HG03432 (cell line): ENCODE data around the gene LSM2.

ENCODE experiments used
- ATAC-seq: cut with Tn5 transposase; IDR thresholded peaks from one replicate; pipeline ENCODE4 v1.9.1; 2021; ENCODE audit warnings: mild to moderate bottlenecking, moderate library complexity; ENCODE audit not compliant: unreplicated experiment

LSM2 gene

DNA sequence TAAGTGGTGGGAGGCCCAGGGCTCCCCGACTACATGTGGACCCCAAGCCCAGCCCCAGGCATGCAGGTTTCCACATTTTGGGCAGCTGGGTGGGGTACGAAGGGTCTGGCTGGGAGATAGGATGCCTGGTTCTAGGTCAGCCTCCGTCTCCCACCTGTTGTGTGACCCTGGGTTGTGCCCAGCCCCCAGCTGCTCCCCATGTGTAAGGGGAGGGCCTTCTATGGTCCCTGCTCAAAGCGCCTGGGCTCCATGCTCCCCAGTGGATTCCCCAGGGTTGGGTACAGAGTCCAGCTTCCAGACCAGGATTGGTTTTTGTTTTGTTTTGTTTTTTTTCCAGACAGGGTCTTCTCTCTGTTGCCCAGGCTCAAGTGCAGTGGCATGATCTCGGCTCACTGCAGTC, 28.6 kb downstream of the LSM2 start:
- ATAC-seq, result no peak

DNA sequence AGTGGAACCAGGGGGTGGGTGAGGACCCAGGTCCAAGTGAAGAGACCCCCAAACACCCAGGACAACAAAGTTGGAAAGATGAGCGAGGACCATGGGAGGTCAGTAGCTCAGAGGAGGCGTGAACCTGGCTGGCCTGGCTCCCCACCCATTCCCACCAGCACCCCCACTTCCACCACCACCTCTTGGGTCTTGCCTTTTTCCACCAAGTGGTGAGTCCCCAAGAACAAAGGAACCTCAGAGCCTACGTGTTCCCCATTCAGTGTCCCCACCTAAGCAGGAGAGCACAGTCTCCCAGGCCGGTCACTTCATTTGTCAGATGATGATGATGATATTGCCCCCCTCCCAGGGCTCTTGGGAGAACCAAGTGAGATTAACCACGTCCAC, 29.1 kb downstream of the LSM2 start:
- ATAC-seq, result no peak

- peak; percentile 78 for ATAC-seq
Measured at GRCh38 chr6:31776989-31777666, 29.6 kb downstream of the LSM2 start, which contains the start of gene VWA7. TSS of gene VWA7 (minus strand) at chr6:31777328. CDS start at chr6:31776779, 549 bp downstream.

DNA sequence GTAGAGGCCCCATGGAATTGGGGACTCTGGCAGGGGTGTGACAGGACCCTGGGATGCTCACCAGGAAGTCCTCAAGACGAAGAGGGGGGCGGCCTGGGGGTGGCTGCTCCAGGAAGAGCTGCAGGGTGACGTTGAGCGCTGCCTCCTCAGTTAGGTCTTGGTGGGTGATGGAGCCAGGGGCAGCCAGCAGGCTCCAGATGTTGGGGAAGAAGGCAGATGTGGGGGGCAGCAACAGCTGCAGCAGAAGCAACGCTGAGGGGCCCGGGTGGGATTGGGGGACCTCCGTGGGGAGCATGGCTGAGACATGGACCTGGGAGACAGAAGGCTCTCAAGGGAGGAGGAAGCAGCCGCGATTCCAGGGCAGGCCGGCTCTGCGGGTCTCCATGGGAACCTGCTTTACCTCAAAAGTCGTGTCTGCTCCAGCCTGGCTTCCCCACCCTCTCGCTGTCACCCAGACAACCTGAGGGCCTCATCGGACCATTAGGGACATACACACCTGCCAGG, 30.2 kb downstream of the LSM2 start:
- ATAC-seq, result no peak

- ATAC-seq, result no peak
Measured at GRCh38 chr6:31775633-31776484, 30.9 kb downstream of the LSM2 start.

GRCh38 chr6:31775184-31775583, 31.6 kb downstream of the LSM2 start:
- no peak for ATAC-seq

- no peak for ATAC-seq
Measured at GRCh38 chr6:31771992-31772358, 34.8 kb downstream of the LSM2 start.

DNA sequence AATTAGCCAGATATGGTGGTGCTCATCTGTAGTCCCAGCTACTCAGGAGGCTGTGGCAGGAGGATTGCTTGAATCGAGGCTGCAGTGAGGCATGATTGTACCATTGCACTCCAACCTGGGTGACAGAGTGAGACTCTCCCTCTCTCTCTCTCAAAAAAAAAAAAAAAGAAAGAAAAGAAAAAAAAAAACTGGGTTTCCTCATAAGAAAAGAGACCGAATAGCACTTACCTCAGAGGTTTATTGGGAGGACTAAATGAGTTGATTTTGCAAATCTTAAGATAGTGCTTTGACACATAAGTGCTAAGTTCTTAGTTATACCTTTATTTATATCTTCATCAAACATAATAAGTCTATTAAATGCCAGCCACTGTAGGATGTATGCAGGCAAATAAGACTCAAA, 35.9 kb downstream of the LSM2 start:
- ATAC-seq, result no peak

GRCh38 chr6:31769684-31770371, 36.9 kb downstream of the LSM2 start:
- no peak for ATAC-seq

DNA sequence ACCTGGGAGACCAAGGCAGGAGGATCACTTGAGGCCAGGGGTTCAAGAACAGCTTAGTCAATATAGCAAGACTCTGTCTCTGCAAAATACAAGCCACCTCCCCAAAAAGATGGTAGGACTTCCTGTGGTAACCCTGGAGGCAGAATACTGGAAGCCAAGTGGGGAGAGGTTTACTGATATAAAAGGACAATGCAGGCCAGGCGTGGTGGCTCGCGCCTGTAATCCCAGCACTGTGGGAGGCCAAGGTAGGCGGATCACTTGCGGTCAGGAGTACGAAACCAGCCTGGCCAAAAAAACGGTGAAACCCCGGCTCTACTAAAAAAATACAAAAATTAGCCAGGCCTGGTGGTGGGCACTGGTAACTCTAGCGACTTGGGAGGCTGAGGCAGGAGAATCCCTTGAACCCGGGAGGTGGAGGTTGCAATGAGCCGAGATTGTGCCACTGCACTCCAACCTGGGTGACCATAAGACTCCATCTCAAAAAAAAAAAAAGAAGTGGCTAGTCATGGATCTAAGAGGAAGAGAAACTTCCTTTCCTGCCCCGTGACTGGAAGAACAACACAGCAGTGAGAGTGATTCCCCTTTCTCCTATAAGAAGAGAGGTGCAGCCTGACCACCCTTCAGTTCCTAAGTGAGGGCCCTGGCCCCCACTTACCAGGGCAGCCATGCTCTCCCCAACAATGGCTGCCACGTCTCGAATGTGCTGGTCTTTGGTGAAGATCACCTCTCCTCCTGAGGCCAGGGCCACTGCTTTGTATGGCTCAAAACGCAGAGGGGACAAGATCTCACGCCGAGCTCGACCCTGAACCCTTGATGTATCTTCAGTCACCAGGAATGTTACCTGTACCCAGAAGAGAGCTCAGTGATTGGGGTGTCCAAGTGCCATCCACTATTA, 38.2 kb downstream of the LSM2 start:
- ATAC-seq, result no peak

DNA sequence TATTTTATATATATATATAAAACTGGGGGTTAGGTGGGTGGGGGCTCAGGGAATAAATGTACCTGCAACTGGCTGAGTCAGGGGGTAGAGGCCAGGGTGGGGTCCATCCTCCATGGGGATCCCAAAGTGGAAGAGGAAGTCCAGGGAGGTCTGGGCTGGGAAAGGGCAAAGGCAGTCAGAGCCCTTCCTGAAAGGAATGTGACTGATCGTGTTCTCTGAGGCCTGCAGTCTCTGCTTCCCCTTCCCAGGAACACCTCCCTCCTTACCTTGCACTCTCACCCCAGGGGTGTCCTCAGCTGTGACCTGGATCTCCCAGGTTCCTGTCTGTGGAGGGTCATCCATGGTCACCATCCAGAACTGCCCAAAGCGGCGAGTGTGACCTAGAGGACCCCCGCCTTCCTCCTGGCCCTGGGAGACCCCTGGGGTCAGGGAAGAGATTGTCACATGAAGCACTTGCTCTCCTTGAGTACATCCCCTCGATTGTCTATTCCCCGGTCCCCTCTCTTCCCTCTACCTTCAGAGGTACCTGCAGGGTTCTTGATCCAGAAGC, 39.6 kb downstream of the LSM2 start:
- ATAC-seq, result no peak

DNA sequence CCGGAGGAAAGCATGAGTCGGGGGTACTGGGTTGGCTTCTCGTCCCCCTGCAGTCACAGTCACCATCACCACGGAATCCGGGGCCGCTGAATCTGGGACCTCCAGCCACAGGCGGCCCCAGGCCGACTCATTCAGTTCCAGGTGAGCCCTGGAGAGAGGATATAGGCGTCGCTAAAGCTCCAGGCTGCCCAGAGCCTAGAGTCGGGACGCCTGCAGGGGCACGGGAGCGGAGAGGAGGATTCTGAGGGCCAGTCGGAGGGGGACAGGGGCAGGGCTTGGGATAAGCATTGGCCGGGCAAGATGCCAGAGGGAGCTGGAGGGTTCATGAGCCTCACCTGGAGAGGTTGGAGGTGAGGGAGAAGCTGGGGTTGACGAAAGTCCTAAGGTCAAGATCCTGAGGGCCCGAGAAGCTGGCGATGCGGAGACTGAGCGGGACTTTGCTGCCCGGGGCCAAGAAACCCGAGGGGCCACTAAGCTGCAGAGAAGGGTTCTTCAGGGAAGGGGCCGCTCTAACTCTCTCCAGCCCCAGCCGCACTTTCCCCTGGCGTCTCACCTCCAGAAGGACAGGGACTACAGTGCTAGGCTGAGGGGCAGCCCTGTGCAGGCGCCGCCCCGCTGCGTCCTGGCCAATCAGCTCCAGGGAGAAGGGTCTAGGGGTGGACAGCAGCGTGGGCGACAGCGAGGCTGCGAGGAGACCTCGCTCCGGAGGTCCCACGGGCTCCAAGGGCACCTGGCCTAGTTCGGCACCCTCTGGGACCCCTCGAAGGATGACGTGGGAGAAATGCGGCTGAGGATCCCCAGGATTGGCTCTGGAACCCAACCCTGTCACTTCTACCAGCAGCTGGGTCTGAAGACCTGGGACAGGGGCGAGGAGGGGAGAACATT, 40.6 kb downstream of the LSM2 start:
- ATAC-seq, result no peak

DNA sequence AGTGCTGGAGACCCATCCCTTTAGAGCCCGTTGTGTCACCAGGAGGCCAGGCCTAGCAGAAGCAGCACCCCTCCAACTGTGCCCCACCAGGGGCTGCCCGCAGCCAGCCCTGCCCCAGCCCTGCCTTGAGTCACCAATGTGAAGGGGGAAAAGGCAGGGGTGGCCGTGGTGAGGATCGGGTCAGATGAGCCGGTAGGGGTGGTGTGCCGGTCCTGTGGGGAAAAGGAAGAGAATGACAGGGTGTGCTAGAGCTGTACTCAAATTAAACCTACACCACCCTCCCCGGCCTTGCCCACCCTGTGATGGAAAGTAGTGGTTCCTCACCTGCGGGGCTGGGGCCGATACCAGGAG, 41.2 kb downstream of the LSM2 start:
- ATAC-seq, result no peak

GRCh38 chr6:31764198-31764597, 42.6 kb downstream of the LSM2 start:
- no peak for ATAC-seq

DNA sequence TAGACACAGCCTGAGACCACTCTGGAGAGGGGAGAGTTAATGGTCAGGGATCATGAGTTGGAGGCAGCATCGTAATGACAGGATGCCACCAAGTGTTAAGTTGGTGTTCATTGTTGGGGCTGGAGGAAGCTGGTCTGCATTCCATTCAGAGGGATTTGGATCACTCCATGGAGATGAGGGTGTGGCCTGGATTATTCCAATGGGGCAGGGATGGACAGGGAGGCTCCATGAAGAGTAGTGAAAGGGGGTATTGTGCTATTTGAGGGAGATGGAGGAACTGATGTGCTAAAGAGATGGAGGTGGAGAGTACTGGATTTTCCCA, 43.2 kb downstream of the LSM2 start:
- no peak for ATAC-seq

- no peak for ATAC-seq
Measured at GRCh38 chr6:31762878-31763618, 43.7 kb downstream of the LSM2 start.

DNA sequence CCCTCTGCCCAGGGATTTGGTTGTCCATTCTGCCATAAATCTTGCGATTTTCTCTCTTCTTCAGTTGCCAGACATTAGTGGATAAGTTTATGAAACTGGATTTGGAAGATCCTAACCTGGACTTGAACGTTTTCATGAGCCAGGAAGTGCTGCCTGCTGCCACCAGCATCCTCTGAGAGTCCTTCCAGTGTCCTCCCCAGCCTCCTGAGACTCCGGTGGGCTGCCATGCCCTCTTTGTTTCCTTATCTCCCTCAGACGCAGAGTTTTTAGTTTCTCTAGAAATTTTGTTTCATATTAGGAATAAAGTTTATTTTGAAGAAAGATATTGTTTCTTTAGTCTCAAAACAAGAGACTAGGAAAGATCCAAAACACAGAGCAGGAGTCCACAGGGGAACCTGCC, 44.4 kb downstream of the LSM2 start, which contains the start of gene SAPCD1:
Gene SAPCD1, plus strand, starts transcription at position 301 of the 400 bp plus-strand sequence. CDS start 399 bp downstream, outside the sequence.
- no peak for ATAC-seq

DNA sequence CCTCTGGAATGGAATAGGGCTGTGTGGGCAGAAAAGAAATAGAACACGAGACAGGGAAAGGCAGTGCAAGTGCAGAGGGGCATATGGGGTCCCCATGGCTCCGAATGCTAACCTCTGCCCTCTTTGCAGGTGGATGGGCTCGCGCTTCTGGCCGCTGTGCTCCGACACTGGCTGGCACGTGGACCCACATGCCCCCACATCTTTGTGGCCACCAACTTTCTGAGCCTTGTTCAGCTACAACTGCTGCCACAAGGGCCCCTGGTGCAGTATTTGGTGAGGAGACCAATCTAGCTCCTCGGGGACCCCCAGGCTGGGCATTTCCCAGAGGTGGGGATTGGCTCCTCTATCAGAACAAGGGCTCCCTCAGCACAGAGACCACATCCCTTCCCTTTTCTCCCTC, 45.4 kb downstream of the LSM2 start:
- ATAC-seq, result no peak

DNA sequence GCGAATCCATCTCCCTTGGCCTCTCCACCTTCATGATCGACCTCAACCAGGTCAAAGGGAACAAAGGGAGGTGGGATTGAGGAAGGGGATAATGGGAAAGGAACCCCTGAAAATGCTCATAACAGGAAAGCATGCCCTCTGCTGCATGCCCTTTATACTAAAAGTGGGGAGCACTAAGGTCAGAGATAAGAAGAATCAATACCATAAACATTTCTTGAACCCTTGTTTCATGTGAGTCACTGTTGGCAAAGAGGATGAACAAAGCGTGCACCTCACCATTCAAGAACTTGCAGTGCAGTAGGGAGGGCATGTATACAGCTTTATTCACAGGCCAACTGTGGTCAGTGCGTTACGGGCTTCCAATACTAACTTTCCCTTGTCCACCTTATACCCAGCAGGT, 46.0 kb downstream of the LSM2 start:
- ATAC-seq, result no peak
